ENCODE measurements around the gene MED15. TPM values are rescaled to one million over a fixed set of nuclear protein-coding genes. Genes with fewer than 3 reads are reported as not detected.

MED15 gene
- total RNA-seq: 10 to 100 TPM; 14.3 to 48.2 (median 22.8) TPM

GRCh38 chr22:20507253-20508066, at the start of gene MED15:
Gene MED15, plus strand, starts transcription at chr22:20507610. Its CDS starts 69 bp downstream, at chr22:20507679.
- Histone ChIP-seq H3K4me3 (peak within 1 kb of the TSS; percentile 61 to 91 (median 80)), H3K4me1 (replicated peaks in 1 of 2) (peaks cover 26 to 28% of the 10 kb centered on the region in 2 donors), H3K27ac (peak within 1 kb of the TSS; percentile 86 to 90)
- in situ Hi-C loops (cut with MboI; ENCODE audit: low pct_unique_long_range_greater_than_20kb in 2 of 9, low sequenced_read_pairs in 9 of 9, unreplicated experiment in 9 of 9): no loop called here
- peak; percentile 80 to 92 (median 86) for ATAC-seq (replicated peaks in 6 of 8)
- 0 to 3% (median 0%) methylated on average over 1 to 22 of the region's 58 CpGs; no CpG with 5 or more reads in 2 of the 10 experiments for WGBS, 10 experiments

- in situ Hi-C loops (cut with MboI; ENCODE audit: low pct_unique_long_range_greater_than_20kb in 2 of 9, low sequenced_read_pairs in 9 of 9, unreplicated experiment in 9 of 9): loop anchor here in 2 of 9 experiments (25.0 kb wide), 1 partner anchor 296 kb away; the partner anchor contains the start of gene CCDC188 (in 2 of the 2)
- Histone ChIP-seq H3K27ac (no peak overlapping the region), H3K4me3 (no peak overlapping the region), H3K4me1 (replicated peaks in 1 of 2) (peaks cover 2 to 6% of the 10 kb centered on the region in 2 donors)
- ATAC-seq (replicated peaks in 6 of 8): no peak
- WGBS, 10 experiments: 46 to 100% (median 75%) methylated on average over 2 to 5 of the region's 8 CpGs; no CpG with 5 or more reads in 5 of the 10 experiments
These were observed 48.8 kb upstream of the MED15 start for GRCh38 chr22:20458530-20459151.

- Histone ChIP-seq H3K27ac (no peak overlapping the region), H3K4me3 (no peak overlapping the region), H3K4me1 (replicated peaks in 1 of 2) (peaks cover 2 to 6% of the 10 kb centered on the region in 2 donors)
- no peak for ATAC-seq (replicated peaks in 6 of 8)
- 100% methylated on average over 1 to 3 of the region's 3 CpGs; no CpG with 5 or more reads in 6 of the 10 experiments for WGBS, 10 experiments
- in situ Hi-C loops (cut with MboI; ENCODE audit: low pct_unique_long_range_greater_than_20kb in 2 of 9, low sequenced_read_pairs in 9 of 9, unreplicated experiment in 9 of 9): loop anchor here in 2 of 9 experiments (25.0 kb wide), 1 partner anchor 297 kb away; the partner anchor contains the start of gene CCDC188 (in 2 of the 2)
These were observed 48.3 kb upstream of the MED15 start for GRCh38 chr22:20459152-20459542.

- Histone ChIP-seq H3K4me1 (replicated peaks in 1 of 2) (peaks cover 2 to 6% of the 10 kb centered on the region in 2 donors), H3K4me3 (no peak overlapping the region), H3K27ac (peak overlapping the region in 1 of 2 donors; percentile 2)
- in situ Hi-C loops (cut with MboI; ENCODE audit: low pct_unique_long_range_greater_than_20kb in 2 of 9, low sequenced_read_pairs in 9 of 9, unreplicated experiment in 9 of 9): loop anchor here in 2 of 9 experiments (25.0 kb wide), 1 partner anchor 298 kb away; the partner anchor contains the start of gene CCDC188 (in 2 of the 2)
- no peak for ATAC-seq (replicated peaks in 6 of 8)
- 73 to 100% (median 79%) methylated on average over 1 to 3 of the region's 4 CpGs; no CpG with 5 or more reads in 7 of the 10 experiments for WGBS, 10 experiments
These were observed 47.5 kb upstream of the MED15 start for GRCh38 chr22:20459862-20460261.

GRCh38 chr22:20463324-20464095, 43.9 kb upstream of the MED15 start:
- WGBS, 10 experiments: 38 to 80% (median 72%) methylated on average over 1 to 2 of the region's 2 CpGs; no CpG with 5 or more reads in 3 of the 10 experiments
- ATAC-seq (replicated peaks in 6 of 8): no peak
- in situ Hi-C loops (cut with MboI; ENCODE audit: low pct_unique_long_range_greater_than_20kb in 2 of 9, low sequenced_read_pairs in 9 of 9, unreplicated experiment in 9 of 9): loop anchor here in 2 of 9 experiments (25.0 kb wide), 1 partner anchor 301 kb away; the partner anchor contains the start of gene CCDC188 (in 2 of the 2)
- peaks cover 0 to 4% of the 10 kb centered on the region in 2 donors for H3K4me1 ChIP-seq (replicated peaks in 1 of 2)
- H3K4me3 ChIP-seq: no peak overlapping the region
- no peak overlapping the region for H3K27ac ChIP-seq

- H3K4me1 ChIP-seq (replicated peaks in 1 of 2): peaks cover 0 to 4% of the 10 kb centered on the region in 2 donors
- in situ Hi-C loops (cut with MboI; ENCODE audit: low pct_unique_long_range_greater_than_20kb in 2 of 9, low sequenced_read_pairs in 9 of 9, unreplicated experiment in 9 of 9): loop anchor here in 2 of 9 experiments (25.0 kb wide), 1 partner anchor 302 kb away; the partner anchor contains the start of gene CCDC188 (in 2 of the 2)
- 94 to 100% (median 100%) methylated on average over 2 to 10 of the region's 11 CpGs; no CpG with 5 or more reads in 3 of the 10 experiments for WGBS, 10 experiments
These were observed 43.3 kb upstream of the MED15 start for GRCh38 chr22:20464096-20464614.

GRCh38 chr22:20464912-20465758, 42.3 kb upstream of the MED15 start:
- H3K4me1 ChIP-seq (replicated peaks in 1 of 2): no peaks in the 10 kb centered on the region
- WGBS, 10 experiments: 95 to 100% (median 100%) methylated on average over 1 to 20 of the region's 32 CpGs; no CpG with 5 or more reads in 2 of the 10 experiments
- ATAC-seq (replicated peaks in 6 of 8): no peak
- H3K27ac ChIP-seq: no peak overlapping the region
- H3K4me3 ChIP-seq: no peak overlapping the region
- in situ Hi-C loops (cut with MboI; ENCODE audit: low pct_unique_long_range_greater_than_20kb in 2 of 9, low sequenced_read_pairs in 9 of 9, unreplicated experiment in 9 of 9): loop anchor here in 2 of 9 experiments (25.0 kb wide), 1 partner anchor 303 kb away; the partner anchor contains the start of gene CCDC188 (in 2 of the 2)

More at GRCh38 chr22:20464096-20464614, 43.3 kb upstream of the MED15 start:
- no peak overlapping the region for H3K4me3 ChIP-seq
- ATAC-seq (replicated peaks in 6 of 8): no peak
- H3K27ac ChIP-seq: no peak overlapping the region

GRCh38 chr22:20465759-20466077, 41.7 kb upstream of the MED15 start:
- in situ Hi-C loops (cut with MboI; ENCODE audit: low pct_unique_long_range_greater_than_20kb in 2 of 9, low sequenced_read_pairs in 9 of 9, unreplicated experiment in 9 of 9): loop anchor here in 2 of 9 experiments (25.0 kb wide), 1 partner anchor 303 kb away; the partner anchor contains the start of gene CCDC188 (in 2 of the 2)
- 73 to 100% (median 95%) methylated on average over 1 to 4 of the region's 5 CpGs; no CpG with 5 or more reads in 1 of the 10 experiments for WGBS, 10 experiments
- no peak overlapping the region for H3K27ac ChIP-seq
- H3K4me1 ChIP-seq (replicated peaks in 1 of 2): no peaks in the 10 kb centered on the region
- no peak overlapping the region for H3K4me3 ChIP-seq
- ATAC-seq (replicated peaks in 6 of 8): no peak

GRCh38 chr22:20466659-20467379, 40.6 kb upstream of the MED15 start:
- 60 to 100% (median 86%) methylated on average over 1 to 3 of the region's 3 CpGs; no CpG with 5 or more reads in 2 of the 10 experiments for WGBS, 10 experiments
- in situ Hi-C loops (cut with MboI; ENCODE audit: low pct_unique_long_range_greater_than_20kb in 2 of 9, low sequenced_read_pairs in 9 of 9, unreplicated experiment in 9 of 9): loop anchor here in 2 of 9 experiments (25.0 kb wide), 1 partner anchor 305 kb away; the partner anchor contains the start of gene CCDC188 (in 2 of the 2)
- H3K27ac ChIP-seq: peak overlapping the region in 1 of 2 donors; percentile 30
- H3K4me1 ChIP-seq (replicated peaks in 1 of 2): no peaks in the 10 kb centered on the region
- ATAC-seq (replicated peaks in 6 of 8): no peak
- no peak overlapping the region for H3K4me3 ChIP-seq

- WGBS, 10 experiments: 56 to 100% (median 82%) methylated on average over 1 to 5 of the region's 6 CpGs; no CpG with 5 or more reads in 1 of the 10 experiments
- in situ Hi-C loops (cut with MboI; ENCODE audit: low pct_unique_long_range_greater_than_20kb in 2 of 9, low sequenced_read_pairs in 9 of 9, unreplicated experiment in 9 of 9): loop anchor here in 2 of 9 experiments (25.0 kb wide), 1 partner anchor 307 kb away; the partner anchor contains the start of gene CCDC188 (in 2 of the 2)
- no peak overlapping the region for H3K27ac ChIP-seq
- no peak for ATAC-seq (replicated peaks in 6 of 8)
- H3K4me3 ChIP-seq: no peak overlapping the region
- no peaks in the 10 kb centered on the region for H3K4me1 ChIP-seq (replicated peaks in 1 of 2)
These were observed 38.1 kb upstream of the MED15 start for GRCh38 chr22:20469110-20469868.

Measured in motor neuron (in vitro differentiated cells).